Neural progenitor cell (in vitro differentiated cells): ENCODE data around the gene FAM114A2.

Experiments used
- CTCF ChIP-seq: fragments of 200-600 bp; sonication (generic); IDR thresholded peaks from 2 replicates; pipeline ENCODE4 v1.5.1; 2017; ENCODE audit warnings: antibody characterized with exemption, mild to moderate bottlenecking
- EZH2 ChIP-seq: fragments of 200-600 bp; sonication (generic); IDR thresholded peaks from 2 replicates; pipeline ENCODE4 v1.6.1; 2017; ENCODE audit warnings: antibody characterized with exemption, mild to moderate bottlenecking, moderate library complexity
- EZH2phosphoT487 ChIP-seq: fragments of 200-600 bp; sonication (generic); IDR thresholded peaks from 2 replicates; pipeline ENCODE4 v1.6.1; 2017; ENCODE audit warnings: antibody characterized with exemption

GRCh38 chr5:154005648-154006047 is 33.1 kb downstream of the FAM114A2 start:
- TF ChIP-seq CTCF (no peak), EZH2 (no peak), EZH2phosphoT487 (no peak)
